HEK293T (cell line): ENCODE data around the gene VWA1.

Experiments used
- ELF4 ChIP-seq: fragments of 450-650 bp; IDR thresholded peaks from 2 replicates; pipeline ENCODE4 v1.6.1; 2017; ENCODE audit warnings: antibody characterized with exemption
- FOXA1 ChIP-seq: fragments of 450-650 bp; IDR thresholded peaks from 2 replicates; pipeline ENCODE4 v1.6.1; 2016; ENCODE audit warnings: mild to moderate bottlenecking
- FOXM1 ChIP-seq: fragments of 450-650 bp; IDR thresholded peaks from 2 replicates; pipeline ENCODE4 v1.6.1; 2017; ENCODE audit warnings: mild to moderate bottlenecking, borderline replicate concordance
- L3MBTL2 ChIP-seq: fragments of 450-650 bp; conservative IDR thresholded peaks from 2 replicates; pipeline ENCODE4 v1.6.1; 2016; ENCODE audit warnings: mild to moderate bottlenecking
- LEF1 ChIP-seq: fragments of 450-650 bp; IDR thresholded peaks from 2 replicates; pipeline ENCODE4 v1.6.1; 2017; ENCODE audit warnings: mild to moderate bottlenecking, borderline replicate concordance
- SUZ12 ChIP-seq: fragments of 450-650 bp; IDR thresholded peaks from 2 replicates; pipeline ENCODE4 v1.6.1; 2016; ENCODE audit warnings: mild to moderate bottlenecking
- TARDBP ChIP-seq: fragments of 450-650 bp; IDR thresholded peaks from 2 replicates; pipeline ENCODE4 v1.6.1; 2016

DNA sequence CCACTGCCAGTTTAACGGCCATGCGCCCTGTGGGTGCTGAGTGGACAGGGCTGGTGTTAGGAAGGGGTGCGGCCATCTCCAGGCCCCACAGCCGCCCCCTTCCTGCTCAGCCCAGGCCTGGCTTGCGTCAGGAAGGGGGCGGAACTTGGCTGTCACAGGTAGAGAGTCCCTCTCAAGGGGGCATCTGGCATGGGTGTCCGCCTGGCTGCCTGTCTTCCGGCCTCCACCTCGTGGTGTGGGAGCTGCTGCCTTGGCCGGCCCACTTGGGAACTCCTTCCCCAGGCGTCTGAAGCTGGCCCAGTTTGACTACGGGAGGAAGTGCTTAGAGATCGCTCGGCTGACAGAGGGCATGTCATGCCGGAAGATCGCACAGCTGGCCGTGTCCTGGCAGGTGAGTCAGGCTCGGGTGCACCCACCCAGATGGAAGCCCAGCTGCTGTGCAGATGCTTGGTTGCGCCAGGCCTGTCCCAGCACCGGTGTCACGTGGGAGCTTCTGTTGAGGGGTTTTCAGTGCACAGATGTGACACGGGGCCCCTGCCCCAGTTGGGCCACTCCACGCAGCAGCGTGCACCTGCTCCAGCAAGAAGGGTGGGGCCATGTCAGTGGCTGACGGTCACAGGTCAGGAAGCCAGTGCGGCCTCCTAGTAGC is 27.0 kb downstream of the VWA1 start:
- TF ChIP-seq FOXM1 (no peak), TARDBP (no peak), LEF1 (no peak), SUZ12 (no peak), ELF4 (no peak), FOXA1 (no peak), L3MBTL2 (no peak)
